Right hindlimb (tissue), 1 donor: ENCODE measurements around the gene ITGB5.
"Not testable (repeated sequence)": the region's sequence is repeated elsewhere in the genome, so short reads cannot be mapped to it uniquely, and the experiment has no call there.

Experiments
- DNase-seq: peaks from one replicate; pipeline ENCODE4 v3.0.0-alpha.2; 2018

ITGB5 gene

DNA sequence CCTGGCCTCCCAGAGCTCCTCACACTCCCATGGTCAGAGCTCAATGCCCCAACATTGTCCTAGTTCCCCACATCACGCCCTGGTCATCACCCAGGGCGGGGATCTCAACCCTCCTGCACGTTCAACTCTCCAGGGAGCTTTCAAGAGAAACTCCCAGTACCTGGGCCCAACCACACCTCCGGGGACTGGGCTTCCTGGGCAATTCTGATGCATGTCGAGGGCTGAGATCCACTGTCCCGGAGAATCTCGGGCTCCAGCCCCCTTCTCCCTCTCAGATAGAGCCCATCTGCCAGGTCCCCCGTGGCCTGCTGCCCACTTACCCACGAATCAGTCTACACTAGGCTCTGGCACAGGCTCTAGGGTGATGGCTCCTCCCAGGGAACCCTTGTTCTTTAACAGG lies 117.7 kb downstream of the ITGB5 start:
- DNase-seq, result no peak

DNA sequence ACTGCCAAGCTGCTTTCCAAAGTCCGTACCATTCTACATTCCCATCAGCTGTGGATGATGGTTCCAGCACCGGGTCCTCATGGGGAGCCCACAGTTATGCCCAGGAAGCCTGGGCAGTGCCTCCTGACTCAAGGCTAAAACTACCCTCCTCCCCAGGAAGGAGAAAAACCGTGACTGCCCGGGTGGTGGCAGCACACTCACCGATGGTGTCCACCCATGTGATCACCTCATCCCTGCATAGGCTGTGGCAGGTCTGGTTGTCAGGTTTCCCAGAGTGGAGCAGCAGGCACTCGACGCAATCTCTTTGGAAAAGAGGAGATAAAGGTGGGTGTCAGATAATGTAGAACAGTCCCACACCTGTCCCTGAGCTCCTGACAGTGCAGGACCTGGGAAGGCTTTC lies 118.4 kb downstream of the ITGB5 start:
- no peak for DNase-seq

DNA sequence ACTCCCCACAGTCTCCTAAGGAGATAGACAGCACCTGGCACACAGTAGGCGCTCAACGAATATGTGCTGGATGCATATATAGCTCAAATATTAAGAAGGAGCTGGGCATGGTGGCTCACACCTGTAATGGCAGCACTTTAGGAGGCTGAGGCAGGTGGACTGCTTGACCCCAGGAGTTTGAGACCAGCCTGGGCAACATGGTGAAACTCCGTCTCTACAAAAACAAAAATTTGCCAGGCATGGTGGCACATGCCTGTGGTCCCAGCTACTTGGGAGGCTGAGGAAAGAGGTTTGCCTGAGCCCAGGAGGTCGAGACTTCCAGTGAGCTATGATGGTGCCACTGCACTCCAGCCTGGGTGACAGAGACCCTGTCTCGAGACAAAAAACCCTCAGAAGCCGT lies 119.5 kb downstream of the ITGB5 start:
- DNase-seq, result no peak

DNA sequence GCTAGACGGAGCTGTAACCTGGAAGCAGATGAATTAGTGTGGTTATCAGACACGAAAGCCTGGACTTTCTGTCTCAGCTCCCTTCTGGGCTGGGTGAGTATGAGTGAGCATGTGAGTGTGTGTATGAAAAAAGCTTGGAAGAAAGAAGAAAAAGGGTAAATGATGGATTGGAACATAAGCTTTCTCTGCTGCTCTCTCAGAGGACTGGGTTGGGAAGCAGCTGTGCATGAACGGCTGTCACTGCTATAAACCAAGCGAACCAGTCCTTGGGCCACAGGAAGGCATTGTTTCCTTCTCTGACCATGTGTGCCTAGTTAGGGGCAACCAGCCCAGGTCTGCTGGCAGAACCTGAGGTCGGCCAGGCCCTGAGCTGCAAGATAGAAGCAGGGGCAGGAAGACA lies 119.9 kb downstream of the ITGB5 start:
- DNase-seq, result peak; percentile 62

DNA sequence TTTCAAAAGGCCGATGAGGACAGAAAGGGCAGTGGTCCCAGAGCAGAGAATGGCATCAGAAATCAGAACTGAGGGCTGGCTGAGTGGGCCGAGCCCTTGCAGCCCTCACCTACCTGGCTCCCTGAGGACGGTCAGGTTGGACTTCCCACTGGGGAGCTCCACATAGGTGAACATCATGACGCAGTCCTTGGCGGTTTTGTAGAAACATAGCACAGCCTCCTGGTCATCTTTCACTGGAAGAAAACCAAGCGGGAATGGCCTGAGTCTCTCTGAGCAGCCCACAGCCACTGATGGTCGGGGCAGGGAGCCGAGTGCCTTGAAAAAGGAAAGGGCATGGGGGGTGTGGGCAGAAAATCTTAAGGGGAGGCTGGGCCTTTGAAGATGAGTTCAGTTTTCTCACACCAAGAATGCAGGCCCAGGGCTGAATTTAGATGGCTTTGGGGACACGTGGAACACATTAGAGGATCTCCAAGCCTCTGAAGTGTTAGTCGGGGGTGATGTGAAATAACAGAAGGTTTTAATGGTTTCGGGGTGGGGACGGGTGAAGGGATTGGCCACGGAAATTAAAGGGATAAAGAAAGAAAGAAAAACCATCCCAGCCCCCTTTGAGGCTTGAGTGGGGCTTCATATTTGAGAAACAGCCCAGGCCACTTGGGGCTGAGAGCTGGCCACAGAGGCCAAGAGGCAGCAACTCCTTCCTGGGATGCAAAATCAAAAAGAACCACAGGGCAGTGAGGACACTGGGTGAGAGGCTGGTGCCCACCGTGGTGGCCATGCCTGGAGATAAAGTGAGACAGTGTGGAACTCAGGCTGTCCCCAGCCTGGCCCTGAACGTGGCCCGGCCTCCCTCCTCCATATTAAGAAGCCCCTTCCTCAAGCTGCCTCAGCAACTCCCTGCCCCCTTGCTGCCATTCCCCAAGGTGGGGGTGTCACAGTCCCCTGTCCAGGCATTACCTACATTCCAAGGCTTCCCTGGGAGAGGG lies 120.8 kb downstream of the ITGB5 start:
- no peak for DNase-seq

DNA sequence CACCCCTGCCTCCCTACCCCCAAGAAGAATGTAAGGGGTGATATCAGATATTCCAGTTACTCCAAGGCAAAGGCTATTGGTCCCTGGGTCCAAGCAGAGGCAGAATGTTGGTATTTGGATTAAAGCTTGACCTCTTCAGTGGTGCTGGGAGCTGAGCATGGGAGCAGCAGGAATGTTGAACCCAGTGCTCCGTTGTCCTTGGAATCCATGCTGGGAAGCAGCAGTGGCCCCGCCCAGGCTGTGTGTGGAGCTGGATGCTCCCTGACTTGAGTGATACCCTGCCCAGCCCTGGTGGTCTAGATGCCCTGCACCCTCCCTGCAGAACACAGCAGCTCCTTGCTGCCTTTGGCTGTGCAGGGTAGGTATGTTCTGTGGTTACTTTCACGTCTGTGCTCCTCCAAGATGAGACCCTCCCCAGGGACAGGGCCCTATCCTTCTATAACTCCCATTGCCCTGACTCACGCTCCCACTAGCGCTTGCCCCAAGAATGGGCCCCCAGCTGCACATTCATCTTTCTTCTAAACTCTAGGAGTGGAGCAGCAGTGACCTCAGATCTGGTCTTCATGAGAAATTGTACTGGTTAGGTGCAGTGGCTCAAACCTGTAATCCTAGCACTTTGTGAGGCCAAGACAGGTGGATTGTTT lies 121.8 kb downstream of the ITGB5 start:
- DNase-seq, result no peak

DNA sequence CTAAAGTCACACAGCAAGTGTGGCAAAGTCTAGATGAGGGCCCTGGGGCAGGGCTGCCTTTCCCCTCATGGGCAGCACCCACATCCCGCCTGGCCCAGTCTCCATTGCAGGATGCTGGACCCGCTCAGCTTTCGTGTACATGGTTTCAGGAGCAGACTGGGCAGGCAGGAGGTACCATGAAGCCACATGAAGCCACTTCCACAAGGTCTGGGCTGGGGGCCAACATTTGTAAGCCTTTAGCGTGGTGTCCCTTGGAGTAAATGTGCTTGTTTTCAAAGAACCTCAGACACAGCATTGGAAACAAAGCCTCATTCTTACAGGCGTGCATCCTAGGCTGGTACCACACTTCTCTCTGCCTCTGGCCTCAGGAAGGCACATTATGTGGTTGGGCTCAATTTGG lies 122.4 kb downstream of the ITGB5 start:
- DNase-seq, result no peak

DNA sequence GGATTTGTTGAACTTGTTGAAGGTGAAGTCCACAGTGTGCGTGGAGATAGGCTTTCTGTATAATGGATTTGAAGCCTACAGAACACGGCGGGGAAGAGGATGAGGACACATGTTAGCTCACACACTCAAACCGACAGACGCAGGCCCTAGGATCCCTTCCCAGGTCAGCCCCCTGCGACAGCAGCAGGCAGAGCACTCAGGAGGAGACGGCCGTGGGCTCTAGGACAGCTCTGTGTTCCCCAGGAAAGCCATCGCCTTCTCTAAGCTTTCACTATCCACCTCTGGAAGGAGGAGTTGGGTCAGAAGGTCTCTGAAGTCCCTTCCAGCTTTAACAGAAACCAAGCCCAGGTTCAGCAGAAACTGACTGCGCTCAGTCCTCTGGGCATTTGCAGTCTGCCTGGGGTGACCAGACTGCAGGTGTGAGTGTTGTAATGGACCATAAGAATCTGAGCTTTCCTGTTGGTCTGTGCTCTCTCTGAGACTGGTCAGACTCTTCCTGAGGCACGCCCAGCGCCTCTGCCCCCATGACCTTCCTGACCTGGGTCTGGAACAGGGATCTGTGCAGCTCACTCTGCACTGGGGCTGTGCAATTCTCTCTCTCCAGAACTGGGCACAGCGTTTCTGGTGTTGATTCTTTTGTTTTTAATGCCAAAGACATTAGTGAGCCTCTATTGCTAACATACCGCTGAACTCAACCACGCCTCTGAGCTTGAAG lies 123.4 kb downstream of the ITGB5 start:
- DNase-seq, result no peak

DNA sequence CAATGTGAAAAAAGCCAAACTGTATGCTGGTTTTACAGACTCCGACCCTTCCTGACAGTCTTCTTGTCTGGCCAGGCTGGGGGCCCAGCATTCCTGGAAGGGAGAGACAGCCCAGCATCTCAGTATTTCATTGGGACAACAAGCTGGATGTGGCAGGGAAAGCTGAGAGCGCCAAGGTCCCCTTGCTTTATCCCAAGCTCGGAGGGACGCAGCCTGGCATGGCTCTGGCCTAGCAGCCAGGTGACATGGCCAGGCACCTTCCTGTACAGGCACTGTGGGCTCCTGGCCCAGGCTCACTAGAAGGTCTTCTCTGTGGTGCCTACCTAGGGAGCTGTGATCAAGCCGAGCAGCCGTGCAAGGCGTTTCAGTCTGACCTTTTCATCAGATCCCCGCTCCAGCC lies 124.0 kb downstream of the ITGB5 start:
- no peak for DNase-seq

DNA sequence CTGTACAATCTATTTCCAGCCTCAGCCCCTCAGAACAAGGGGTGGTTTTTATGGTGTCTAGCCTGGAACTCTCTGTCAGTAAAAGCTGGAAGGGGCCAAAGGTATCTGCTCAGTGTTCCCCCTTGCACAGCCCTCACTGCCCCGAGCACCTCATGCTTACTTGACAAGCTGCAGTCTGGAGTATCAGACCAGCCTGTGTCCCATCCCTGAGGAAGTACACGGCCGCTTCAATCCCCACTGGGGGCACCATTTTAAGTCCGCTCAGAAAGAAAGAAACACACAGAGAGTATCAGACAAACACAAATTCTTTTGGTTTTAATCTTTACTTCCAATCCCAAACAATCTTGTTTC lies 124.5 kb downstream of the ITGB5 start:
- DNase-seq, result no peak

DNA sequence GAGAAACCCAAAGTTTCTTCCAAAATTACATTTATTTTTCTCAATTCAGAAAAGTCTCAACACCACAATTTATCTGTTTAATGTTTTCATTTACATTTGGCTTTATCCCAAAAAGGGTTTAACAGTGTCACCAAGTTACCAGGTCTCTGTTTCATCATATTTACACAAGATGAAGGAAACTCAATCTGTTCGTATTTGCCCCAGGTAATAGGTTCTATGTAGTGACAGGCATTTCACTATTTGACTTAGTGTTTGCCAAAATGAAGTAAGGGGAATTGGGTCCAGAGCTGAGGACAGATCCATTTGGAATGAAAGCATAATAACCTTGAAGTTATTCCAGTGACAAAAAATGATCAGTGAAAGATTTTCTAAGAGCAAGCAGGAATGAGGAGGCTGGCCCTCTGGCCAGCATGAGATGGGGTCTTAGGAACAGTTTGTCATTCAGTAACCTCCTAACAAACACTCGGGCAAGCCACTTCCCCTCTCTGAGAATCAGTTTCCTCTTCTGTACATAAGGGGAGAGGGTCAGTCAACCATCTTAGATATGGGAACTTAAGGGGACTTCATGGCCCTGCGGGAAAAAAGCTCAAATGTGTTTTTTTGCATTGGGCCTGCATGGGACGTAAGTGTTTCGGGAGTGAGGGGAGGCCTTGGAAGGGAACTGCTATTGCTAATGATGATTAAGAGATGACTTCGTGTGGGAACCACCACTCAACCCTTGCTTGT lies 125.1 kb downstream of the ITGB5 start:
- DNase-seq, result no peak

DNA sequence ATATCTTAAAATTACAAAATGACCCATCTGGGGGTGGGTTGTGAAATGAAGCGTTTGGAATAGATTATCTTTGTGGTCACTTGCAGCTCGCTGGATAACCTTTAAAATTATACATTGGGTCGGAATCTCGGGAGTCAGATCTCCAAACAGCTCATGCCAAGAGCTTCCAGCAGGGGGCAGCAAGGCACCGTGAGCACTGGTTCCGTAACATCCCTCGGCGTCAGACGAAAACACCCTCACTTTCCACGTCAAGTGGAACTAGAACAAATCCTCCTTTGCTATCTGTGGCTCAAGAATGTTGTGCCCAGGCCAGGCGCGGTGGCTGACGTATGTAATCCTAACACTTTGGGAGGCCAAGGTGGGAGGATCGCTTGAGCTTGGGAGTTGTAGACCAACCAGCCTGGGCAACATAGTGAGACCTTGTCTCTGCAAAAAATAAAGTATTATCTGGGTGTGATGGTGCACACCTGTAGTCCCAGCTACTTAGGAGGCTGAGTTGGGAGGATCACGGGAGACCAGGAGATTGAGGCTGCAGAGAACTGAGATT lies 125.8 kb downstream of the ITGB5 start:
- peak; percentile 87 for DNase-seq

DNA sequence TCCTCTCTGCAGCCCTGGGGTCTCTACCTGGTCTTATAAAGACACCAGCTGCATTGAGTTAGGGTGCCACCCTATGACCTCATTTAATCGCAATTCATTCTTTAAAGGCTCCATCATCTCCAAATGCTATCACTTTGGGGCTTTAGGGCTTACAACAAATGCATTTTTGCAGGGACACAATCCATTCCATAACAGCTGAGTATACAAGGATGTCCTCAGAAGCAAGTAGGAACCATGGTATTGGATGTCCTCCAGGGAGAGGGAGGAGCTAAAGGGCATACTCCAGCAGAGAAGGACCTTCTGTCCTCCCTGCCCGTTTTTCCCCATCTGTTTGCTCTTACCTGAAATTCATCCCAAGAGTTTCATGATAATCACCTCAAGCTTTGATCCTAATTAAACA lies 126.6 kb downstream of the ITGB5 start:
- DNase-seq, result no peak

DNA sequence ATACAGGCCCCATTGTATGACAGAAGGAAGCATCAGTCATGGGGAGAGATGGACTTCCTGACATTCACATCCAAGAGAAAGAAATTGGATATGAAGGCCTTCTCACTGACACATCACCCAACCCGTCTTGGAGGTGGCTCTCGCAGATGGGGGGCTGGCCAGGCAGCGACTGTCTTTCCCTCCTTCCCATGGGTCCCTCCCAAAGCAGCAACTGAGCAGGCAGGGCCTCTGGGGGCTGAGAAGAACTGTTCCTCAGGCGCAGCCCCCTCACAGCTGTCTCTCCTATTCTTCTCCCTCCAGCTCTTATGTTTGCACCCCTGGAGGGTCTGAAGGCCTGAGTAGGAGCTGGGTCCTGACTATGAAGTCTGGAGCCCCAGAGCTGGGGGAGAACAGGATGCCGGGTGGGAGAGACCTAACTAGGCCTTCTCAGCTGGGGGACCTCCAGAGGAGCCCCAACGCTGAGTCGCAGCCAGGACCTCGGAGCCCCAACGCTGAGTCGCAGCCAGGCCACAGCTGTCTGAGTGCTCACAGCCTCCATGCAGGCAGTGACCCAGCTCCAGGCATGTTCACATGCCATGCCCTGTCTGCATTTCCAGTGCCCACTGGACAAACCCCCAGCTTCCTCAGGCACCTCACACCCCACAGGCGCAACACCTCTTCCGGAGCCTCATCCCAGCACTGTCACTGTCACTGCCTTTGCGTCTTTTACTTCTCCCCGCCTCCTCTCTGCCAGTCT lies 127.3 kb downstream of the ITGB5 start:
- no peak for DNase-seq

DNA sequence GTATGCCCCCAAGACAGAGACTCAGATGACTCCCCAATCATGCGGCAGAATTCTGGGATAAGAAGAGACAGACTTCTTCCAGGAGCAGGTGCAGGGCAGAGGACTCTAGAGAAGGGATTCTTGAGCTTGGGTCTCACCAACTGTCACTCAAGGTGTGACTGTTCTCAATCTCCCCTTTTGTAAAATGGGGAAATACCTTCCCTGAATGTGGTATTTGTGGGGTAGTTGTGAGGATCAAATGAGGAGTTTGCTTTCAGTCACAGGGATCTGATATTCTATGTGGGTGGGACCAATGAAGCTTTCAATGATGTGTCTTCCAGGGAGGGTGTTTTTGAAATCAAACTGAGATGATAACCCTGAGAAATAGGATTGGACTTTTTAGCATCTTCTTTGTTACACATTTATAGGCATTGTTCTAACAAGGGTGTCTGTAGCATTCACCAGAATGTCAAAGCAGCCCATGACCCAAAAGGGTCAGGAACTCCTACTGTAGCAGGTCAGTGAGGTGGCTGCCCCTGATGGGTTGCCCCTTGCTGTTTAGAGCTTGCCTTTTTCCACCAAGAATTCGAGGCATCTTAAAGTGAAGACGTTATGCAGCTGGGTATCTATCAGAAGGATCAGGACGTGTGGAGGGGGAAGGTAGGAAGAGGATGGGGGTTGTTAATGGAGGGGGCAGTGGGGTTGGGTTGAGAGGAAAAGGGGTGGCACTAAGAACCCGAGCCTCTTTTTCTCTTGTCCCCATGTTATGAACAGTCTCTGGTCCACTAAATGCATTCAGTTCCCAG lies 128.1 kb downstream of the ITGB5 start:
- DNase-seq, result no peak

DNA sequence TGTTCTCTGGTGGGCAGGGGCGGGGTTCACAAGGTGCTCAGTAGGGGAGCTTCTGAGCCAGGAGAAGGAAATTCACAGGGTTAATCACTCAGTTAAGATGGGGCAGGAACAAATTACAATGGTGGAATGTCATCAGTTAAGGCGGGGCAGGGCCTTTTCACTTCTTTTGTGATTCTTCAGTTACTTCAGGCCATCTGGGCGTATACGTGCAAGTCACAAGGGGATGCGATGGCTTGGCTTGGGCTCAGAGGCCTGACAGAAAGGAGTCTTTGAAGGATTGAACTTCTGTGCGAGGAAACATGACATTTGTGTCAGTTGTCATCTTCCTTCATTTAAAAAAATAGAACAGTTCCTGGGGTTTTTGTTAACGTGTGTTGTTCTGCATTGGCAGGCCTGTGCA lies 129.2 kb downstream of the ITGB5 start:
- DNase-seq, result not testable (repeated sequence)

DNA sequence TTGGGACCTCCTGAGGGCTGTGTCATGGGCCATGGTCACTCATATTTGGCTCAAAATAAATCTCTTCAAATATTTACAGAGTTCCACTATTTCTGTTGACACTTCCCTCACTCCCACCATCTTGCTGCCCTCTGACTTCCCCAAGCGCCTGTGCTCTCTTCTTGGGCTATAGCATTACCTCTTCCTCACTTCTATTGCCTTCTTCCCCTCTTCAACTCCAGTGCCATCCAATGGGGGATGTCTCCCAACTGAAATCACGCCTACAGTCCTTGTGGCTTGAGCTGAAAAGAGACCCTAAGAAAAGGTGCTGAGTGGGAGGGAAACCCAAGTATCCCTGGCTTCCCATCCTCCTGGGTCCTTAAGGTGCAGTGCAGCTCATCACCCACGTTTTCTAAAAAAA lies 135.1 kb downstream of the ITGB5 start:
- DNase-seq, result no peak

DNA sequence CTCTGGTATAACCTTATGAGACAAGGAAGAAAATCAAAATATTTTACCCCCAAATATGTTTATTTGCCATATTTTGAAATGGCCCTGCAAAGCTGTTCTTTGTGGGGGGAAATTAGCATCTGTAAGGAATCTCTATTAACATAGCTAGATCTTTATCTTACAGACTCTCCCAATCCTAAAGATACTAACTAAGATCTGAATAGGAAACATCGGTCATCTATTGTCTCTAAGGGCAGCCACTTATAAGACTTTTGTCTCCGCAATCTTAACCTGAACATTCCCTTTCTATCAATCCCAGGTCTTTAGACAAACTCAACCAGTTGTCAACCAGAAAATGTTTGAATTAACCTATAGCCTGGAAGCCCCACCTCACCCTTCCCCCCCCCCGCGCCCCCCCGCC lies 135.7 kb downstream of the ITGB5 start:
- no peak for DNase-seq

DNA sequence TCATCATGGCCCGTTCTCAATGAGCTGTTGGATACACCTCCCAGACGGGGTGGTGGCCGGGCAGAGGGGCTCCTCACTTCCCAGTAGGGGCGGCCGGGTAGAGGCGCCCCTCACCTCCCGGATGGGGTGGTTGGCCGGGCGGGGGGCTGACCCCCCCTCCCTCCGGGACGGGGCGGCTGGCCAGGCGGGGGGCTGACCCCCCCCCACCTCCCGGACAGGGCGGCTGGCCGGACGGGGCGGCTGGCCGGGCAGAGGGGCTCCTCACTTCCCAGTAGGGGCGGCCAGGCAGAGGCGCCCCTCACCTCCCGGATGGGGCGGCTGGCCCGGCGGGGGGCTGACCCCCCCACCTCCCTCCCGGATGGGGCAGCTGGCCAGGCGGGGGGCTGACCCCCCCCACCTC lies 137.3 kb downstream of the ITGB5 start:
- DNase-seq, result not testable (repeated sequence)

DNA sequence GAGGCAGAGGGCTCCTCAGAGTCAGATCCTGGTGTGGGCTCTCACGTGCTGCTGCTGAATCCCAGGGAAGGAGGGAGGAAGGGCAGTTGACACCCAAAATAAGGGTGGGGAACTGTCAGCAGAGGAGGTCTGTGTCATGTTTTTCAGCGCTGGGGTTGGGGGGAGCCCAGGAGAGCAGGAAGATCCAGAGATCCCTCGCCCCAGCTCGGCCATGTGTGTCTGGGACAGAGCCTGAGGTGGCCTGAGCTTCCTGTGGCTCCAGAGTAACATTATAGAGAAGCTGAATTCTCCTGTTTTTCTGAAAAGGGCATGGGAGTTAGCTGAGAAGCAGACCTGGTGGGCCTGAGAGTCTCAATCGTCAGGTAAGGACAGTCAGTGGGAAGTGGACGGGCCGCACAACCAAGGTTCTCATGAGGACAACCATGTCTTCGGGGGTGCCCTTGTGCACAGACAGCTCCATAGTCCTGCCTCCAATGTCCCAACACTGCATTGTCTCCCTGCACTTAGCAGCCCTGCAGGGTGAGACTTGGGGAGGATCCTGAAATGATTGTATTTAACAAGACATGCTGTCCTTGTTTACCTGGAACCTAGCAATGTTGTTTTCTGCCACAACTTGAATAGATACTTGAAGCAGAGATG lies 138.5 kb downstream of the ITGB5 start:
- no peak for DNase-seq
